Measurements from ENCODE around the gene CACNA1F. TPM values are rescaled to one million over a fixed set of nuclear protein-coding genes. Genes with fewer than 3 reads are reported as not detected.

Gene CACNA1F
- total RNA-seq, 2 experiments from 2014 or later, result 1.1 to 1.2 TPM

- intact Hi-C loops (cut with DNase I, micrococcal nuclease), result loop anchor here in 1 of 2 experiments (5.0 kb wide), 3 partner anchors 33 to 1397 kb away; partner anchors contain the start of genes PPP1R3F and ZNF81
- Mint-ChIP-seq H3K9me3 (no peaks in the 10 kb centered on the region), H3K4me3 (no peak overlapping the region), H3K4me1 (ENCODE audit: low read depth) (peaks cover 44% of the 10 kb centered on the region), H3K27ac (no peak overlapping the region), H3K27me3 (no peaks in the 10 kb centered on the region), H3K36me3 (ENCODE audit: low read depth) (peaks cover 9% of the 10 kb centered on the region)
- Histone ChIP-seq H3K27ac (ENCODE audit: low read depth in 1 of 2, low read length in 2 of 2) (no peak overlapping the region), H3K27me3 (ENCODE audit: control insufficient read depth in 1 of 2, insufficient read depth in 2 of 2, low read length in 2 of 2) (no peaks in the 10 kb centered on the region), H3K9me3 (ENCODE audit: control insufficient read depth in 1 of 2, insufficient read depth in 1 of 2, low read length in 2 of 2) (no peaks in the 10 kb centered on the region), H3K4me1 (ENCODE audit: insufficient read depth, low read length) (peaks cover 50% of the 10 kb centered on the region), H3K36me3 (ENCODE audit: insufficient read depth, low read length) (no peaks in the 10 kb centered on the region), H3K4me3 (ENCODE audit: low read length) (no peak overlapping the region)
- TF ChIP-seq CTCF (IDR thresholded peaks at IDR 0.05), result no peak
- ChIA-PET CTCF (no interaction called here), POLR2A (interaction anchor here (1.3 kb wide), 1 partner anchor 43 kb away, joined by 4 read pairs; no protein-coding TSS in a partner anchor)
- DNase-seq, result no peak
- no peak for ATAC-seq (ENCODE audit: poor library complexity)
Observed at GRCh38 chrX:49233887-49234555, 881 bp upstream of the CACNA1F start.

GRCh38 chrX:49232525-49232924 is 615 bp downstream of the CACNA1F start:
- H3K27me3 ChIP-seq (ENCODE audit: control insufficient read depth in 1 of 2, insufficient read depth in 2 of 2, low read length in 2 of 2), result no peaks in the 10 kb centered on the region
- peaks cover 9% of the 10 kb centered on the region for H3K36me3 Mint-ChIP-seq (ENCODE audit: low read depth)
- no peaks in the 10 kb centered on the region for H3K36me3 ChIP-seq (ENCODE audit: insufficient read depth, low read length)
- no peaks in the 10 kb centered on the region for H3K9me3 ChIP-seq (ENCODE audit: control insufficient read depth in 1 of 2, insufficient read depth in 1 of 2, low read length in 2 of 2)
- no peak for TF ChIP-seq CTCF (IDR thresholded peaks at IDR 0.05)
- H3K9me3 Mint-ChIP-seq, result no peaks in the 10 kb centered on the region
- intact Hi-C loops (cut with DNase I, micrococcal nuclease), result loop anchor here in 1 of 2 experiments (5.0 kb wide), 3 partner anchors 35 to 1395 kb away; partner anchors contain the start of genes PPP1R3F and ZNF81
- H3K4me3 Mint-ChIP-seq, result peak overlapping the region; percentile 54
- no peak for ATAC-seq (ENCODE audit: poor library complexity)
- no peak for DNase-seq
- H3K4me1 Mint-ChIP-seq (ENCODE audit: low read depth), result peaks cover 44% of the 10 kb centered on the region
- peaks cover 39% of the 10 kb centered on the region for H3K4me1 ChIP-seq (ENCODE audit: insufficient read depth, low read length)
- H3K27ac Mint-ChIP-seq, result no peak overlapping the region
- H3K27me3 Mint-ChIP-seq, result no peaks in the 10 kb centered on the region
- POLR2A ChIA-PET, result no interaction called here
- H3K27ac ChIP-seq (ENCODE audit: low read depth in 1 of 2, low read length in 2 of 2), result no peak overlapping the region
- CTCF ChIA-PET, result no interaction called here
- no peak overlapping the region for H3K4me3 ChIP-seq (ENCODE audit: low read length)

- Mint-ChIP-seq H3K9me3 (no peaks in the 10 kb centered on the region), H3K36me3 (ENCODE audit: low read depth) (peaks cover 4% of the 10 kb centered on the region), H3K4me1 (ENCODE audit: low read depth) (peaks cover 34% of the 10 kb centered on the region), H3K27ac (peak overlapping the region; percentile 87), H3K27me3 (no peaks in the 10 kb centered on the region), H3K4me3 (peak overlapping the region; percentile 34)
- no peaks in the 10 kb centered on the region for H3K27me3 ChIP-seq (ENCODE audit: control insufficient read depth in 1 of 2, insufficient read depth in 2 of 2, low read length in 2 of 2)
- peaks cover 28% of the 10 kb centered on the region for H3K4me1 ChIP-seq (ENCODE audit: insufficient read depth, low read length)
- no peaks in the 10 kb centered on the region for H3K9me3 ChIP-seq (ENCODE audit: control insufficient read depth in 1 of 2, insufficient read depth in 1 of 2, low read length in 2 of 2)
- ChIA-PET POLR2A (interaction anchor here (0.6 kb wide), 1 partner anchor 8 kb away, joined by 3 read pairs; no protein-coding TSS in a partner anchor), CTCF (no interaction called here)
- ATAC-seq (ENCODE audit: poor library complexity), result no peak
- no peak for TF ChIP-seq CTCF (IDR thresholded peaks at IDR 0.05)
- H3K27ac ChIP-seq (ENCODE audit: low read depth in 1 of 2, low read length in 2 of 2), result no peak overlapping the region
- H3K36me3 ChIP-seq (ENCODE audit: insufficient read depth, low read length), result no peaks in the 10 kb centered on the region
- H3K4me3 ChIP-seq (ENCODE audit: low read length), result peak overlapping the region; percentile 53
- intact Hi-C loops (cut with DNase I, micrococcal nuclease), result loop anchor here in 1 of 2 experiments (5.0 kb wide), 3 partner anchors 36 to 1394 kb away; partner anchors contain the start of genes PPP1R3F and ZNF81
- no peak for DNase-seq
Observed at GRCh38 chrX:49231333-49232000, 1.7 kb downstream of the CACNA1F start.

Data from CD4-positive, alpha-beta T cell (primary cell).